GM12801 (cell line): ENCODE measurements around the gene JHY.

ENCODE experiments used
- CTCF ChIP-seq: IDR thresholded peaks from one replicate; pipeline ENCODE4 v1.5.1; 2011; ENCODE audit warnings: control low read depth; ENCODE audit not compliant: insufficient read length; ENCODE audit errors: extremely low read depth

Gene JHY

GRCh38 chr11:122954455-122954854, 71.9 kb downstream of the JHY start:
- no peak for TF ChIP-seq CTCF

- no peak for TF ChIP-seq CTCF
Measured at GRCh38 chr11:122963961-122964360, 81.4 kb downstream of the JHY start.

GRCh38 chr11:122976061-122976733, 93.6 kb downstream of the JHY start:
- TF ChIP-seq CTCF = no peak

- no peak for TF ChIP-seq CTCF
Measured at GRCh38 chr11:122976734-122977469, 94.3 kb downstream of the JHY start.

GRCh38 chr11:122977470-122978298, 95.1 kb downstream of the JHY start:
- no peak for TF ChIP-seq CTCF

- no peak for TF ChIP-seq CTCF
Measured at GRCh38 chr11:122978299-122978620, 95.7 kb downstream of the JHY start.

- TF ChIP-seq CTCF = no peak
Measured at GRCh38 chr11:122979103-122979814, 96.7 kb downstream of the JHY start.
